MM.1S (cell line): ENCODE results near the gene CUL2.

Experiments used
- EZH2 ChIP-seq: fragments of 300-600 bp; sonication (generic); optimal IDR thresholded peaks from 2 replicates; pipeline ENCODE3; 2017; ENCODE audit warnings: low read depth, mild to moderate bottlenecking, antibody characterized with exemption, low read length, mixed read lengths
- EZH2phosphoT487 ChIP-seq: fragments of 300-600 bp; sonication (generic); IDR thresholded peaks from 2 replicates; pipeline ENCODE4 v1.6.1; 2018; ENCODE audit warnings: antibody characterized with exemption, low read length
- TF ChIP-seq, protein P1 (sequence below): fragments of 300-600 bp; sonication (generic); IDR thresholded peaks from 2 replicates; pipeline ENCODE4 v1.5.1; 2016; ENCODE audit warnings: antibody characterized with exemption, low read length, mixed read lengths

DNA sequence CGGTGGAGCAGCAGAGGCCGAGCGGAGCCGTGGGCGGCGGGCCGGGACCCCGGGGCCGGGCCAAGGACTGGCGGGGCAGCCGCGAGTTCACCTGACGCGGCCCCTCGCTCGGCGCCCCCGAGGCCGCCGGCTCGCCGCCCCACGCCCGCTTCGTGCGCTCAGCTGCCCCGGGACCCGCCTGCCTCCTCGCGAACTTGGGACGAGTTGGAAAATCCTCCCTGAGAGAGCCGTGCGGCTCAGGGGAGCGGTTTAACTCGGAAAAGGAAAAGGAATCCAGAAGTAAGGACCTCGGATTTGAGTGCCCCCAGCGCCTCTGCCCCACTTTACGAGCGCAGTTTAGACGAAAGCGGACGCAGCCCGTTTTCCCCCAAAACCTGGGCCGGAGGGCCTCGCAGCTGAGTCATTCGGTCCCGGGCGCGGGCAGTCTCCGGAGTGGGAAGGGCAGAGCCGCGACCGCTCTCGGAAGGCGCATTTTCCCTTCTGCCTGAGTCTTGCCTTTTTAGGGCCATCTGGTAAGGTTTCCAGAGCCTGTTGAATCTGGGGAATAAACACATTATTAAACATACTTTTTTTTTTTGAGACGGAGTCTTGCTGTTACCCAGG is 37.2 kb upstream of the CUL2 start:
- TF ChIP-seq, protein P1, sequence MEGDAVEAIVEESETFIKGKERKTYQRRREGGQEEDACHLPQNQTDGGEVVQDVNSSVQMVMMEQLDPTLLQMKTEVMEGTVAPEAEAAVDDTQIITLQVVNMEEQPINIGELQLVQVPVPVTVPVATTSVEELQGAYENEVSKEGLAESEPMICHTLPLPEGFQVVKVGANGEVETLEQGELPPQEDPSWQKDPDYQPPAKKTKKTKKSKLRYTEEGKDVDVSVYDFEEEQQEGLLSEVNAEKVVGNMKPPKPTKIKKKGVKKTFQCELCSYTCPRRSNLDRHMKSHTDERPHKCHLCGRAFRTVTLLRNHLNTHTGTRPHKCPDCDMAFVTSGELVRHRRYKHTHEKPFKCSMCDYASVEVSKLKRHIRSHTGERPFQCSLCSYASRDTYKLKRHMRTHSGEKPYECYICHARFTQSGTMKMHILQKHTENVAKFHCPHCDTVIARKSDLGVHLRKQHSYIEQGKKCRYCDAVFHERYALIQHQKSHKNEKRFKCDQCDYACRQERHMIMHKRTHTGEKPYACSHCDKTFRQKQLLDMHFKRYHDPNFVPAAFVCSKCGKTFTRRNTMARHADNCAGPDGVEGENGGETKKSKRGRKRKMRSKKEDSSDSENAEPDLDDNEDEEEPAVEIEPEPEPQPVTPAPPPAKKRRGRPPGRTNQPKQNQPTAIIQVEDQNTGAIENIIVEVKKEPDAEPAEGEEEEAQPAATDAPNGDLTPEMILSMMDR: no peak
- no peak for TF ChIP-seq EZH2phosphoT487
- TF ChIP-seq EZH2: no peak
